NOMO-1 treated with DMSO at 0.1 percent for 48 hours (cell line): ENCODE data around the gene IL1R1.
A peak's percentile ranks its signal among the peaks of the same experiment; 100 is the strongest.
"Not testable (repeated sequence)": the region's sequence is repeated elsewhere in the genome, so short reads cannot be mapped to it uniquely, and the experiment has no call there.

ENCODE experiments used
- DNase-seq: peaks from one replicate; lab custom pipeline; 2025; ENCODE audit not compliant: unreplicated experiment; lab: John Stamatoyannopoulos, UW

Gene IL1R1, protein sequence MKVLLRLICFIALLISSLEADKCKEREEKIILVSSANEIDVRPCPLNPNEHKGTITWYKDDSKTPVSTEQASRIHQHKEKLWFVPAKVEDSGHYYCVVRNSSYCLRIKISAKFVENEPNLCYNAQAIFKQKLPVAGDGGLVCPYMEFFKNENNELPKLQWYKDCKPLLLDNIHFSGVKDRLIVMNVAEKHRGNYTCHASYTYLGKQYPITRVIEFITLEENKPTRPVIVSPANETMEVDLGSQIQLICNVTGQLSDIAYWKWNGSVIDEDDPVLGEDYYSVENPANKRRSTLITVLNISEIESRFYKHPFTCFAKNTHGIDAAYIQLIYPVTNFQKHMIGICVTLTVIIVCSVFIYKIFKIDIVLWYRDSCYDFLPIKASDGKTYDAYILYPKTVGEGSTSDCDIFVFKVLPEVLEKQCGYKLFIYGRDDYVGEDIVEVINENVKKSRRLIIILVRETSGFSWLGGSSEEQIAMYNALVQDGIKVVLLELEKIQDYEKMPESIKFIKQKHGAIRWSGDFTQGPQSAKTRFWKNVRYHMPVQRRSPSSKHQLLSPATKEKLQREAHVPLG

DNA sequence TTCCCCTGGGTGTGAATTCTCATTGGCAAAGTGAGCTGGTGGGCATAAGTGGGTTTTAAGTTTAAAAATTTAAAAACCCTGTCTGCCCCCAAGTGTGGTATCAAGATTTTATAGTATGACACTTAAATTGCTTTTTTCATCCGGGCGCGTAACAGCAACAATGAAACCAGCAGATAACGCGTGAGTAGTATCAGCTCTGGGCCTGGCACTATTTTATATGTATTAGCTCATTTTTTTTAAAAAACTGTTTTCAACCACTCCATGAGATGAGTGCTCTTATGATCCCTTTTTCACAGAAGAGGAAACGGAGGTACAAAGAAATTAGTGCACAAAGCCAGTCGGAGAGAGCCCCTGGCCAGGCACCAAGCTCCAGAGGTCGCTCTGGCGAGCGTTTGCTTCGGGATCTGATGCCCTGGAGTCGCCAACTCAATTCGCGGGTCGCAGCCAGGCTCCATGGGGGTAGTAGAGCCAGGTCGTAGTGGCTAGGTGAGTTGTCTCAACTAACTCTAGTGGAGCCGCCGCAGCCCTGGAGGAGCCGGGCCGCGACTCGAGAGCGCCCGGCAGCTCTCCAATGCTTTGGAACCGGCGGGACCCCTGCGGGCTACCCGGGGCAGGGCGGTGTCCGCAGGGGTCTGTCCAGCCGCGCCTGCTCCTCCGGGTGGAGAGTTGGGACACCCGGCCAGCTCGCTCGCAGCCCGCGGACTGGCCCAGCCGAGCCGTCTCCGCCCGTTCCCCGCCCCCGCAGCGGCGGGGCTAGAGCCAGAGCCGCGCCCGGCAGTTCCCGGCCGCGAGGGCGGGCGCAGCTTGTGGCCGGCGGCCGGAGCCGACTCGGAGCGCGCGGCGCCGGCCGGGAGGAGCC, at the start of gene IL1R1:
IL1R1 (plus strand) TSS at position 777 of the 859 bp plus-strand sequence. CDS start 14,979 bp downstream, outside the sequence.
- DNase-seq, result no peak

DNA sequence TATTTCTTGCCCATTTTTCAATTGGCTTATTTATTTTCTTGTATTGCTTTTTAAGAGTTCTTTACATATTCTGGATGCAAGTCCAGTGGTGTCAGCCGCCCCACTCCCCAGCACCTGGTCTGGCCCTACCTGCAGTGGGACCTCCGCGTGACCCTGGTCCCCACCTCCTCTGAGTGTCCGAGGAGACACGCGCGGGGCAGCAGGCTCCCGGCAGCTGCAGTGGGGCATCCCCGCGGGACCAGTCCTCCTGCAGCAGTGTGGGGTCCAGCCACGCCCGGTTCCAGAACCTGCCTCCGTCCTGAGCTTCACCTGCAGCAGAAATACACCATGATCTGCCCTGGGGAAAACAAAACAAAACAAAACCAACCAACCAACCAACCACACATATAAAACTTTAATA, 48.9 kb upstream of the IL1R1 start:
- DNase-seq, result no peak

DNA sequence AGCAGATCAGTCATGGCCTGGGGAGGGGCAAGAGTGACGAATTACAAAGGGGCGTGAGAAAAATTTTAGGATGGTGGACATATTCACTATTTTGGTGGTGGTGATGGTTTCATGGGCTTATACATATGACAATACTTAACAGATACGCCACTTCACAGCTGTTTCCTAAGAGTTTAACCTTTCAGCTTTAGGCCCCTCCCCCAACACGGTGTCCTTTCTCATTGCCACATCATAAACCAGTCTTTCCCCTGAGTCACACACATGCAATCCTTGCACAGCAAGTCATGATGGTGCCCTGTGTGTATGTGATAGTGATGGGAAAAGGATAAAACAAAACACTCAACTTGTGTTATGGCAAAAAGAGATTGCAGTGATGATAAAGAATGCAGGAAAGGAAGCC, 47.6 kb upstream of the IL1R1 start:
- DNase-seq, result peak; percentile 58

DNA sequence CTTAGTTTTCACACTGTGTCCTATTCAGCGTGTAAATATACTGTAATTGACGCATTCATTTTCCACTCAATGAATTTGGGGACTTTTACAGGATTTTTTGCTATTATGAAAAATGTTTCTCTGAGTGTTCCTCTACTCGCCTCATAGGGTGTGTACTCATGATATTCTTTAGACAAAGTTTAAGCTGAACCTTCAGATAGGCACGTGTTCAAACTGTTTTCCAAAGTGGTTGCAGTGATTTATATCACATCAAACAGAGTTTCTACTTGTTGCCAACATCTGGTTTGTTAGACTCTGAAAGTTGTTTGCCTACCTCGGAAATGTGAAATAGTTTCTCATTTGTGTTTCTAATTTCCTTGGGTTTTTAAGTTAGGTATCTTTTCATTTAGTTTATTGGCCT, 46.4 kb upstream of the IL1R1 start:
- no peak for DNase-seq

- no peak for DNase-seq
These were observed 43.8 kb upstream of the IL1R1 start for GRCh38 chr2:102098756-102099155.

DNA sequence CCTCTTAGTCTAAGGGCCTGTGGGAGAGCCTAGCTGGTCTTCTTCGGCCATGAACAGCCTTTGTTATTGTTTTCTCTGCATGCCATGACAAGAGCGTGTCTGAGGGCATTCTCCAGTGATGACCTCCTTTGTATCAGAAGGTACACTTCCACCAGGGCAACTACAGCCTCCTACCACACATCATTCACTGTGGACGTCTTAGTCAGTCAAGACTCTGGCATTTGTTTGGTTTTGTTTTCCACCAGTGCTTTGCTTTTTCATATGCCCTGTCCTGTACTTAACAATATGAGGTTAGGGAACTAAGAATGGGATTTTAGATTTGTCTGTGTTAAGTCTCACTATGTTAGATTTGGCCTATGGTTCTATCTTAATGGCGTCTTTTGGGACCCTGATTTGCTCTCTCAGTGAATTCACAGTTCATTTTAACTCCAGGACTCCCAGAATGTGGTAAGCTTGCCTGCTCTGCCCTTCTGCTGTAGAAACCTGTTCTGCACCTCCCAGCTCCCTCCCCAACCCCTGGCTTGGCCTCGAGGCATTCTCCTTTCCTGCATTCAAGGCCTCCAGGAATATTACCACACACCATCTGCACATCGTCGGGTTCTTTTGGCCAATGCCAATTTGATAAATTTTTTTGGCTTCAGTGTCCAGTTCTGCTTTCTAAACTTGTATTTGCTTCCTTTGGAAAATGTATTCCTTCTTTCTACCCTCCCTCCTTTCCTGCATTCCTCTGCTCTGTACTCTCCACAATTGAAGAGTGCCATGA, 42.8 kb upstream of the IL1R1 start:
- no peak for DNase-seq

- no peak for DNase-seq
These were observed 42.0 kb upstream of the IL1R1 start for GRCh38 chr2:102100371-102101096.

GRCh38 chr2:102101097-102101848, 41.3 kb upstream of the IL1R1 start:
- DNase-seq, result no peak

GRCh38 chr2:102101849-102102635, 40.5 kb upstream of the IL1R1 start:
- no peak for DNase-seq

GRCh38 chr2:102102636-102102948, 40.0 kb upstream of the IL1R1 start:
- not testable (repeated sequence) for DNase-seq

- no peak for DNase-seq
These were observed 39.3 kb upstream of the IL1R1 start for GRCh38 chr2:102103284-102103683.

DNA sequence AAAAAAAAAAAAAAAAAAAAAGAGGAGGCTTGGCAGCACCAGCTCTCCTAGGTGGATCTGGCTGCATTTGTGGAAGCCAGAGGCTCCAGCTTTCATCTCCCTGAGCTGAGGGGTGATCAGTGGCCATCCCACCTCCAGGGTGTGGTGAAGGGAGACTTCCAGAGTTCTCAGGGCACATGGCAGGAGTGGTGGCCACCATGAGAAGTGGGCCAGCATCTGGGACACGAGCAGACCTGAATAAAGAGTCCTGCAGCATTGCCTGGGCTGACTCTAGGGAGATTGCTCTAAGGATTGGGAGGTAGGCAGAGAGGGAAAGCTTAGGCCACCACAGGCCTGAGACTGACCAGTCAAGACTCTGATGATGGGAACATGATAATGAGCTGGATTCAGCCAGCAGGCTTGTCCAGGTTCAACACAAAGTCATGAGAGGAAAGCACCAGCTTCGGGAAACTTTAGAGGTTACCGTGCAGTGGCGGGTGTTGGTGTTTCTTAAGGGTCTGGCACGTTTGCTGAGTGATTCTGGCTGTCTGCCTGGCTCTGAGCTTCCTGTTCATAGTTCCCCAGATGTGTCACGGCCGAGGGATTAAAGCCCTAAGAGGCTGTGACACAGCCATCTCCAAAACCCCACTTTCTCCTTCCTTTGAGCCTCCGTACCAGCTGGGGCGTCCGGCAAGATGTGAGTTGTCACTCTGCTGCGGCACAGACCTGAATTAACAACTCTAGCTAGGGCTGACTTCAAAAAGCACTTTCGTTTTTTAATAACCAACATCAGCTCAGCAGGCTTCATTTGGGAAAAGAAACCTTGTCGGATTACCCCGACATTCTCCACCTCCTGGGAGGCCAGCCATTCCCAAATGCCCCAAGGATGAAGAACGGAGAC, 38.3 kb upstream of the IL1R1 start:
- DNase-seq, result peak; percentile 23

- no peak for DNase-seq
These were observed 36.4 kb upstream of the IL1R1 start for GRCh38 chr2:102106133-102106556.

DNA sequence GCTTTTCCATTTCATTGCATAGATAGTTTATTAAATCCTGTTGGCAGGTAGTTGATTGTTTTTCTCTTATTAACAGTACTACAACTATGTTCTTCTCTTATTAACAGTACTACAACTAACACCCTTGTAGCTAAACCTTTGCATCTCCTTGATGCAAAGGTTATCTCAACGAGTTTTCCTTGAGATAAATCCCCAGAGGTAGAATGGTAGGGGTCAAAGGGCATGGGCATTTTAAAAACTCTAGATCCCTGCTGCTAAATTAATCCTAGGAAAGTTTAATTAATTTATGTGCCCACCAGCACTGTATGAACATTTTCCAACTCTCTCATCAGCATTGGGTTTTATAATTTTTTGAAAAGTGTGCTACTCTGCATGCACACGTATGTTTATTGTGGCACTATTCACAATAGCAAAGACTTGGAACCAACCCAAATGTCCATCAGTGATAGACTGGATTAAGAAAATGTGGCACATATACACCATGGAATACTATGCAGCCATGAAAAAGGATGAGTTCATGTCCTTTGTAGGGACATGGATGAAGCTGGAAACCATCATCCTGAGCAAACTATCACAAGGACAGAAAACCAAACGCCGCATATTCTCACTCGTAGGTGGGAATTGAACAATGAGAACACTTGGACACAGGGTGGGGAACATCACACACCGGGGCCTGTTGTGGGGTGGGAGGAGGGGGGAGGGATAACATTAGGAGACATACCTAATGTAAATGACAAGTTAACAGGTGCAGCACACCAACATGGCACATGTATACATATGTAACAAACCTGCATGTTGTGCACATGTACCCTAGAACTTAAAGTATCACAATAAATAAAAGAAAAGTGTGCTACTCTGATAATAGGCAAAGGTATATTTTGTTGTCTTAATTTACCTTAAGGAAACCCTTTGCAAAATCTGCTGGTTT, 35.5 kb upstream of the IL1R1 start:
- DNase-seq, result not testable (repeated sequence)

GRCh38 chr2:102107741-102108070, 34.8 kb upstream of the IL1R1 start:
- peak; percentile 29 for DNase-seq

DNA sequence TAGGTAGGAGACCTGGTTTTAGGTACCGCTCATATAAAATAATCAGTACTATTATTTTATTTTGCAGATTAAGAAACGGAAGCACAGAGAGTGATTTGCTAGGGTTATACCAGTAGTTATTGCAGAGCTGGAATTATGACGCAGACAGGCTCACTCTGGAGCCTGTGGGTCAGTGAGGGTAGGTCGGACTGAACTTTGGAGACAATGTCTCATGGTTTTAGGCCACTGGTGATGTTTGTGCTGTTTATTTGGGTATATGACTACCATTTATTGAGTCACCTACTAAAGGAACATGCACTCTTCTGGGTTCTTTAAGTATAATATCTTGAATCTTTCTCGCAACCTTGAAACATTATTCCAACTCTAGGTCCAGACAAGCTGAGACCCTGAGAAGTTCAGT, 33.5 kb upstream of the IL1R1 start:
- DNase-seq, result no peak

DNA sequence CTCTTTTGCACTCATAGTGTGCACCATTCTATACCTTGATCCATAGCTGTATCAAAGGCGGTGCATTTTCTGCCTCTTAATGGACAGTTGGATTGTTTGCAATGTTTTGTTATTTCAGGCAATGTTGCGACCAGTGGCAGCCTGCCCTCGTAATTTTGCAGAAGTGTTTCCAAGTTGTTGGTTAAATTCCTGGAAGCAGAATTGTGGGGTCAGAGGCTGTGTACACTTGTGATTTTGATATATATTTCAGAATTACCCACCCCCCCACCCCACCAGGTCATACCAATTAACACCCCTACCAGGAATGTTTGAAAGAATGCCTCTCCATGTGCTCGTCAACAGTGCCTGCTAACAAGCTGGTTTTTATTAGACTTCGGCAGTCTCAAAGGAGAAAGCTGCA, 32.4 kb upstream of the IL1R1 start:
- DNase-seq, result no peak
